Cerebellar cortex (tissue), 1 donor: ENCODE data around the gene COG5.
"Not testable (repeated sequence)": the region's sequence is repeated elsewhere in the genome, so short reads cannot be mapped to it uniquely, and the experiment has no call there.

ENCODE experiments used
- DNase-seq: peaks from one replicate; pipeline ENCODE4 v3.0.0-alpha.2; 2015; ENCODE audit warnings: low spot score

COG5 gene

GRCh38 chr7:107579885-107580715 lies 16.4 kb upstream of the COG5 start, which contains the start of gene BCAP29:
BCAP29 (plus strand) TSS chr7:107580246; CDS start chr7:107580773, 527 bp downstream.
- peak; percentile 66 for DNase-seq

- no peak for DNase-seq
These were observed 15.8 kb upstream of the COG5 start for GRCh38 chr7:107579554-107579884.

GRCh38 chr7:107573537-107573936 lies 9.8 kb upstream of the COG5 start:
- no peak for DNase-seq

- DNase-seq: no peak
These were observed 6.6 kb upstream of the COG5 start for GRCh38 chr7:107570298-107570697.

- no peak for DNase-seq
These were observed 1.0 kb upstream of the COG5 start for GRCh38 chr7:107564553-107565298.

GRCh38 chr7:107563081-107563774 lies 492 bp downstream of the COG5 start:
- DNase-seq: peak; percentile 41

- DNase-seq: no peak
These were observed 2.7 kb downstream of the COG5 start for GRCh38 chr7:107560898-107561516.

- no peak for DNase-seq
These were observed 3.9 kb downstream of the COG5 start for GRCh38 chr7:107559864-107560263.

- no peak for DNase-seq
These were observed 7.8 kb downstream of the COG5 start for GRCh38 chr7:107555893-107556292.

- no peak for DNase-seq
These were observed 11.8 kb downstream of the COG5 start for GRCh38 chr7:107551936-107552335.

- no peak for DNase-seq
These were observed 18.7 kb downstream of the COG5 start for GRCh38 chr7:107544848-107545591.

- no peak for DNase-seq
These were observed 20.3 kb downstream of the COG5 start for GRCh38 chr7:107543338-107543993.

GRCh38 chr7:107538001-107538400 lies 25.7 kb downstream of the COG5 start:
- no peak for DNase-seq

GRCh38 chr7:107537228-107537627 lies 26.5 kb downstream of the COG5 start:
- not testable (repeated sequence) for DNase-seq

GRCh38 chr7:107534139-107534538 lies 29.6 kb downstream of the COG5 start:
- no peak for DNase-seq

- no peak for DNase-seq
These were observed 33.0 kb downstream of the COG5 start for GRCh38 chr7:107530751-107531150.

GRCh38 chr7:107528461-107528860 lies 35.3 kb downstream of the COG5 start:
- DNase-seq: no peak

- DNase-seq: no peak
These were observed 36.5 kb downstream of the COG5 start for GRCh38 chr7:107527196-107527595.

GRCh38 chr7:107526672-107527071 lies 37.0 kb downstream of the COG5 start:
- DNase-seq: no peak

- no peak for DNase-seq
These were observed 56.9 kb downstream of the COG5 start for GRCh38 chr7:107506674-107507339.
